Measurements from ENCODE around the gene PPIA.

The PPIA gene

GRCh38 chr7:44764081-44764480 lies 32.4 kb upstream of the PPIA start:
- H3K9me3 ChIP-seq (ENCODE audit: control insufficient read depth, low read length), result no peaks in the 10 kb centered on the region
- peaks cover 11% of the 10 kb centered on the region for H3K4me1 ChIP-seq (ENCODE audit: control insufficient read depth, insufficient read depth, low read length, poor library complexity, severe bottlenecking)
- no peak overlapping the region for H3K4me3 ChIP-seq (ENCODE audit: insufficient read depth, low read depth, low read length, poor library complexity, severe bottlenecking)
- H3K36me3 ChIP-seq (ENCODE audit: control insufficient read depth, insufficient read depth, low read length), result peaks cover 71% of the 10 kb centered on the region
- DNase-seq, result no peak
- H3K27ac ChIP-seq (ENCODE audit: insufficient read depth, low read length, poor library complexity, severe bottlenecking), result no peak overlapping the region
- H3K27me3 ChIP-seq (replicated peaks; ENCODE audit: control insufficient read depth, insufficient read depth, low read length, poor library complexity, severe bottlenecking), result no peaks in the 10 kb centered on the region

GRCh38 chr7:44764665-44765578 lies 31.6 kb upstream of the PPIA start:
- DNase-seq, result no peak
- Histone ChIP-seq H3K4me1 (ENCODE audit: control insufficient read depth, insufficient read depth, low read length, poor library complexity, severe bottlenecking) (peaks cover 11% of the 10 kb centered on the region), H3K4me3 (ENCODE audit: insufficient read depth, low read depth, low read length, poor library complexity, severe bottlenecking) (no peak overlapping the region), H3K27ac (ENCODE audit: insufficient read depth, low read length, poor library complexity, severe bottlenecking) (no peak overlapping the region), H3K9me3 (ENCODE audit: control insufficient read depth, low read length) (no peaks in the 10 kb centered on the region), H3K27me3 (replicated peaks; ENCODE audit: control insufficient read depth, insufficient read depth, low read length, poor library complexity, severe bottlenecking) (no peaks in the 10 kb centered on the region), H3K36me3 (ENCODE audit: control insufficient read depth, insufficient read depth, low read length) (peaks cover 62% of the 10 kb centered on the region)

- Histone ChIP-seq H3K27me3 (replicated peaks; ENCODE audit: control insufficient read depth, insufficient read depth, low read length, poor library complexity, severe bottlenecking) (no peaks in the 10 kb centered on the region), H3K27ac (ENCODE audit: insufficient read depth, low read length, poor library complexity, severe bottlenecking) (no peak overlapping the region), H3K4me3 (ENCODE audit: insufficient read depth, low read depth, low read length, poor library complexity, severe bottlenecking) (no peak overlapping the region), H3K36me3 (ENCODE audit: control insufficient read depth, insufficient read depth, low read length) (peaks cover 54% of the 10 kb centered on the region), H3K9me3 (ENCODE audit: control insufficient read depth, low read length) (no peaks in the 10 kb centered on the region), H3K4me1 (ENCODE audit: control insufficient read depth, insufficient read depth, low read length, poor library complexity, severe bottlenecking) (peaks cover 11% of the 10 kb centered on the region)
- no peak for DNase-seq
These were observed 30.7 kb upstream of the PPIA start for GRCh38 chr7:44765579-44766415.

- Histone ChIP-seq H3K4me3 (ENCODE audit: insufficient read depth, low read depth, low read length, poor library complexity, severe bottlenecking) (no peak overlapping the region), H3K9me3 (ENCODE audit: control insufficient read depth, low read length) (no peaks in the 10 kb centered on the region), H3K27me3 (replicated peaks; ENCODE audit: control insufficient read depth, insufficient read depth, low read length, poor library complexity, severe bottlenecking) (no peaks in the 10 kb centered on the region), H3K27ac (ENCODE audit: insufficient read depth, low read length, poor library complexity, severe bottlenecking) (no peak overlapping the region), H3K36me3 (ENCODE audit: control insufficient read depth, insufficient read depth, low read length) (peaks cover 47% of the 10 kb centered on the region), H3K4me1 (ENCODE audit: control insufficient read depth, insufficient read depth, low read length, poor library complexity, severe bottlenecking) (peaks cover 11% of the 10 kb centered on the region)
- no peak for DNase-seq
These were observed 30.1 kb upstream of the PPIA start for GRCh38 chr7:44766416-44766801.

GRCh38 chr7:44767134-44767911 lies 29.2 kb upstream of the PPIA start:
- DNase-seq, result no peak
- Histone ChIP-seq H3K27ac (ENCODE audit: insufficient read depth, low read length, poor library complexity, severe bottlenecking) (peak overlapping the region; percentile 53), H3K4me1 (ENCODE audit: control insufficient read depth, insufficient read depth, low read length, poor library complexity, severe bottlenecking) (peaks cover 11% of the 10 kb centered on the region), H3K27me3 (replicated peaks; ENCODE audit: control insufficient read depth, insufficient read depth, low read length, poor library complexity, severe bottlenecking) (no peaks in the 10 kb centered on the region), H3K36me3 (ENCODE audit: control insufficient read depth, insufficient read depth, low read length) (peaks cover 41% of the 10 kb centered on the region), H3K4me3 (ENCODE audit: insufficient read depth, low read depth, low read length, poor library complexity, severe bottlenecking) (no peak overlapping the region), H3K9me3 (ENCODE audit: control insufficient read depth, low read length) (no peaks in the 10 kb centered on the region)

GRCh38 chr7:44767912-44768627 lies 28.4 kb upstream of the PPIA start:
- no peak for DNase-seq
- peak overlapping the region; percentile 53 for H3K27ac ChIP-seq (ENCODE audit: insufficient read depth, low read length, poor library complexity, severe bottlenecking)

GRCh38 chr7:44768628-44769371 lies 27.7 kb upstream of the PPIA start:
- H3K27ac ChIP-seq (ENCODE audit: insufficient read depth, low read length, poor library complexity, severe bottlenecking), result peak overlapping the region; percentile 51
- no peak for DNase-seq
- peaks cover 27% of the 10 kb centered on the region for H3K36me3 ChIP-seq (ENCODE audit: control insufficient read depth, insufficient read depth, low read length)
- H3K4me3 ChIP-seq (ENCODE audit: insufficient read depth, low read depth, low read length, poor library complexity, severe bottlenecking), result no peak overlapping the region
- no peaks in the 10 kb centered on the region for H3K9me3 ChIP-seq (ENCODE audit: control insufficient read depth, low read length)
- no peaks in the 10 kb centered on the region for H3K27me3 ChIP-seq (replicated peaks; ENCODE audit: control insufficient read depth, insufficient read depth, low read length, poor library complexity, severe bottlenecking)
- H3K4me1 ChIP-seq (ENCODE audit: control insufficient read depth, insufficient read depth, low read length, poor library complexity, severe bottlenecking), result peaks cover 11% of the 10 kb centered on the region

More at GRCh38 chr7:44767912-44768627, 28.4 kb upstream of the PPIA start:
- Histone ChIP-seq H3K4me1 (ENCODE audit: control insufficient read depth, insufficient read depth, low read length, poor library complexity, severe bottlenecking) (peaks cover 11% of the 10 kb centered on the region), H3K27me3 (replicated peaks; ENCODE audit: control insufficient read depth, insufficient read depth, low read length, poor library complexity, severe bottlenecking) (no peaks in the 10 kb centered on the region), H3K4me3 (ENCODE audit: insufficient read depth, low read depth, low read length, poor library complexity, severe bottlenecking) (no peak overlapping the region), H3K9me3 (ENCODE audit: control insufficient read depth, low read length) (no peaks in the 10 kb centered on the region), H3K36me3 (ENCODE audit: control insufficient read depth, insufficient read depth, low read length) (peaks cover 34% of the 10 kb centered on the region)

GRCh38 chr7:44769376-44769775 lies 27.1 kb upstream of the PPIA start:
- Histone ChIP-seq H3K4me3 (ENCODE audit: insufficient read depth, low read depth, low read length, poor library complexity, severe bottlenecking) (no peak overlapping the region), H3K27ac (ENCODE audit: insufficient read depth, low read length, poor library complexity, severe bottlenecking) (peak overlapping the region; percentile 34), H3K9me3 (ENCODE audit: control insufficient read depth, low read length) (no peaks in the 10 kb centered on the region), H3K36me3 (ENCODE audit: control insufficient read depth, insufficient read depth, low read length) (peaks cover 21% of the 10 kb centered on the region), H3K4me1 (ENCODE audit: control insufficient read depth, insufficient read depth, low read length, poor library complexity, severe bottlenecking) (peaks cover 11% of the 10 kb centered on the region), H3K27me3 (replicated peaks; ENCODE audit: control insufficient read depth, insufficient read depth, low read length, poor library complexity, severe bottlenecking) (no peaks in the 10 kb centered on the region)
- no peak for DNase-seq
